ENCODE data around the gene BTD.
"Not testable (repeated sequence)": the region's sequence is repeated elsewhere in the genome, so short reads cannot be mapped to it uniquely, and the experiment has no call there.

BTD gene

DNA sequence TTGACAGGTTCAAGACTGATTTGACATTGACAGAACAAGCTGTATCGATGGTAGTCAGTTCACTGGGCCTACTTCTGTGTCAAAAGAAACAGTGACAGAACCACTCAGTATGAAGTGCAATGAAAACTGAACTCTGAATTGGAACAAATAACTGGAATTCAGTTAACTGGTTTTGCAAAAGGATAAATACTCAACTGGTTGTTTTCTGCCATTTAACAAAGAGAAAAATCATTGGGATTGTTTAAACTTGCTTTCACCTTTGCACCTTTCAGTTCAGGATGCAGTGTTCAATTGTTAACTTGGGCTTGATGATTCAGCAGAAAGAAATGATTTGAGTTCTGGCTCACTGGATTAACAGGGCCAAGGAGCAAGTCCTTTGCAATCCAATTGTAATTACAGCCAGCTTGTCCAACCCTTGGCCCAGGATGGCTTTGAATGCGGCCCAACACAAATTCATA is 4.9 kb downstream of the BTD start:
- no peak for DNase-seq

GRCh38 chr3:15610082-15610759 is 8.7 kb downstream of the BTD start:
- no peak for DNase-seq

GRCh38 chr3:15611018-15611417 is 9.5 kb downstream of the BTD start:
- DNase-seq = no peak

DNA sequence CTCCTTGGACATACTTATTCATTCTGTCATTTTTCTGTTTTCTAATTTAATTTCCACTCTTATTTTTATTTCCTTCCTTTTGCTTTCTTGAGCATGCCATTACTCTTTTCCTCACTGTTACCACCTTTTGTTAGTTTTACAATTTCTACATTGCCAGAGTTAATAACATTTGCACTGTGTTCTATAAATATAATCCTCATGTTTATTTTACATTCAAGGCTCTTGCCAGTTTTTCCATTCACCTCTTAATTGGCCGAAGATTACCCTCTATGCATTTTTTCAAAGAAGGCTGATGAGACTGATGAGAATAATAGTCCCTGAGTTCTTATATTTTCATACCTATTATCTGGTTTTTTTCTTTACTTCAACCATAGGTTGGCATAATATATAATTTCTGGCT is 10.5 kb downstream of the BTD start:
- DNase-seq = no peak

DNA sequence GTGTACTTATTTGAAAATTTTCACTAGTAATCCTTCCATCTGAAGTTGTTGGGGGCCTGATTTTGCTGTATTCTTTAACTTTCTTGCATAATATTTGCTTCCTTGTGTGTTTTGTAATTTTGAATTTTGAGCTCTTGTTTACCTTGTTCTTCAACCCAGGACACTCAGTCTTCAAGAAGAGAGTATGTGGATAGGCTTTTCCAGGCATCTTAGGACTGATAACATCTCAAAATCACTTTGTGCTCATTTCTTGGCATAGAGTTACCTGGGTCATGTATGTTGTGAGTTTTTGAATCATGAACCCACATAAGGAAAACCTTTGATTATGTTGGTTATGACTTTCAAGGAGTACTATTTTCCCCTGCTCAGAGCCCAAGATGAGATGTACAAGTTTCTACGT is 13.4 kb downstream of the BTD start:
- no peak for DNase-seq

- no peak for DNase-seq
Observed at GRCh38 chr3:15616053-15616452, 14.5 kb downstream of the BTD start.

- DNase-seq = not testable (repeated sequence)
Observed at GRCh38 chr3:15619659-15620464, 18.3 kb downstream of the BTD start.

GRCh38 chr3:15623535-15624440 is 22.2 kb downstream of the BTD start:
- DNase-seq = no peak

DNA sequence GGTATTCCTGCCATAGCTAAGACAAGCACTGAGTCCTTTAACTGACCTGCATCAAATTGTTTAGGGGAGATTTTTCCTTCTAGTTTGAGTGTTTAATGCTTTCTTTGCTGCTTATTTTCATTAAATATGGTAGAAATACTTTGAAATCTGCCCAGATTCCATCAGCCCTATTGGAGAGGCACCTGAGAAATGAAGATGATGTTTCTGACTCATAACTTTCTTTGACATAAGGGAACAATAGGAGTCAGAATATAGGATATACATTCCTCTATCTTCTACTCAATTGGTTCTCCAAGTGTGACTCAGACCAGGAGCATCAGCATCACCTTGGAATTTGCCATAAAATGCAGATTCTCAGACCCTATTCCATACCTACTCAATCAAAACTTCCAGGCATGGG is 27.4 kb downstream of the BTD start:
- no peak for DNase-seq

DNA sequence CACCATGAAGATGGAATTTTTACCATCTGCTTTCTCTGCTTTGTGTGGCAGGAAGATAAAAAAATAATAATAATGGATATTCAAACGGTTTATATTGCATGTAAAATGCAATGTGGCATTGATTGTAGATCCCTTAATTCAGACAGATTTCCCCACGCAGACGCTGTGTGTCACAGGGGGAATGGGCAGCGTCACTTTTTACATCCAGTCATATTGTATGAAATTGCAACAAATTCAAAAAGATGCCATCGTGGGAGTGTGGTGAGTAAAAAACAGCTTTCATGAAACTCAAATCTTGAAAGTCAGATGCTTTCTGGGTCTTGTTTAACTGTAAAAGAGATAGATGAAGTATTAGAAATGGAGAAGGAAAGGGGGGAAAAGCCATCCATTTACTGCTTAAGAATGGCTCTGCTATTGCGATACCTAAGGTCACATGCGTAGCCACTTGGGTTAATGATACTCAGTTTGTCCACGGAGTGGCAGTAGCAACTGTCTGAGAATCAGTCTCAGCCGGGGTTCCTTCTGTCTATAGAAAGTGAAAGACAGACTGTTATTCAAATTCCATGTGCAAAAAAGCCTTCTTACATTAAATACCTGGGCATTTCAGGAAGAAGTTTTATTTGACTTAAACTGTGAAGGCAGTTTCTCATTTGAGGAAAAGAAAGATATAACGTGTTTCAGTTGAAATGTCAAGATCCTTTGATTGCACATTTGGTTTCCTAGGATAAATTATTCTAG is 28.5 kb downstream of the BTD start:
- DNase-seq = peak in 3 of 4 experiments; percentile 10 to 32 (median 14)

DNA sequence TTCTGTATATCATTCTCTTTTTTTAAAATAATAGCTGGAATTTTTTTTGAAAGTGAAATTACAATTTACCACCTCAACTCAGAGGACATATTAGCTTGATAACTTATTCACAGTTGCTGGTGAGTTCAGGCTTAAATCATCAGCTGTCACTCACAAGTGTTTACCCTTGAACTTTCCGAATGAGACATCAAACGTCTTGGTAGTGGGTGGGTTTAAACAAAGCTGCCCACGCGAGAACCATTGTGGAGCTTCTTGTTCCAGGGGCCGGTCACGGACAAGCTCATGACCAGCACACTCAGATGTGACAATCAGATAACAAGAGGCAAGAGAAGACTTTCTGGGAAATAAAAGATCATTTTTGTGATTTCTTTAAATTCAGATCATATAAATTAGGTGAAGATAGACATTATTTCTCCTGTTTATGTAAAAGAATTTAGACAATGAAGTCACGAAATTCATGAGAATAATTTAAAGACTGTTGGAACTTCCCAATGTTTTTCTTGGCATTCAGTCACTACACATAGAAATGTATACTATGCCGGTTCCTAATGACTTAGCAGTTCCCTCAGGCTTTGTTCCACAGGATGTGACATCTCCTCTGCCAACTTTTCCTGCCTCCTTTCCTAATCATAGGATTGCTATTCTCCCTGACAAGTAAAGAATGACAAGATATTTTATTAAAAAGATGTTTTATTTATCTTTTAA is 29.3 kb downstream of the BTD start:
- no peak for DNase-seq

DNA sequence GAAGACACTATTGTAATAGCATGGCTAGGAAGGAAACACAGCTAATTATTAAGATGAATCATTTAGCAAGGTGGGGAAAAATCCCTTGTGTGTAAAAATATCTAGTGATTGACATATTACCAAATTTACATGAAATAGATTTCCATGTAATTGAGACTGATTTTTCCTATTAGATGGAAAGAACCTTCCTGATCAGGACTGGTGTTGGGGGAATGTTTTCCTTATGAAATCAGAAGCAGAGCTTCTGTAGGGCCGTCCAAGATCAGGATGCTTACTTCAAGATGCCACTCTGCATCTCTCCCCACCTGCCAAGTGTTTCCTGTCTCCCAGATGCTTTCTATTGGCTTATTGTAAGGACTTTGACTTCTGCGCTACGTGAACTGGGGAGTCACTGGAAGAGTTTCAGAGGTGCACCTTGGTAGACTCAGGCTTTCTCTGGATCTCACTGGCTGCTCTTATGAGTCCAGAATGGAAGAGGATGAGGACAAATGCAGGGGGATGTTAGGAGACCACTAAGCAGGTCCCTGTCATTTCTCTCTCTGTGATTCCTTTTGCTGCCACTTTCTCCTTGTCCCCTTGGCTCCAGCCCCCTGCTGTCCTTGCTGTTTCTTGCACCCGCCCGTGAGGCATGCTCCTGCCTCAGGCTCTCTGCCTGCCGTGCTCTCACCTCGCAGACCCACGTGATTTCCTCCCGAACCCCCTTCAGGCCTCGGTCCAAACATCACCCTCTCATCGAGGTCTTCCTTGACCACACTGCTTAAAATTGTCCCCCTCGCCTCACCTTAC is 30.1 kb downstream of the BTD start:
- DNase-seq = no peak

- no peak for DNase-seq
Observed at GRCh38 chr3:15632212-15632580, 30.7 kb downstream of the BTD start.

DNA sequence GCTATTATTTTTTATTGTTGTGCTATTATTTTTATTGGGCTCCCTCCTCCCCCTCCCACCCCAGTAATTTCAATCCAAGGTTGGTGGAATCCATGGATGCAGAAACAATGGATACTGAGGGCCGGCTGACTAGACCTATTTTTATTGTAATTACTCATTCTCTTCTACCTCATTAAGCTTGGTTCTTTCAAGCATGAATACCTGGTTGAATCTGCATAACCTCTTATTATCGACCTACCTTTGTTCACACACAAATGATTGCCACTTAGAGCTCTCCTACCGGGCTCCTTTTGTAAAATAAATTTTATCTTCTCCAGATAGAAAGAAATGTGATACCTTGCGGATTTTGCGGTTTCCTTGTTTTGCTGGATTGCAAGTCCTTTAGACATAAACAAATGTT is 31.6 kb downstream of the BTD start:
- DNase-seq = no peak

DNA sequence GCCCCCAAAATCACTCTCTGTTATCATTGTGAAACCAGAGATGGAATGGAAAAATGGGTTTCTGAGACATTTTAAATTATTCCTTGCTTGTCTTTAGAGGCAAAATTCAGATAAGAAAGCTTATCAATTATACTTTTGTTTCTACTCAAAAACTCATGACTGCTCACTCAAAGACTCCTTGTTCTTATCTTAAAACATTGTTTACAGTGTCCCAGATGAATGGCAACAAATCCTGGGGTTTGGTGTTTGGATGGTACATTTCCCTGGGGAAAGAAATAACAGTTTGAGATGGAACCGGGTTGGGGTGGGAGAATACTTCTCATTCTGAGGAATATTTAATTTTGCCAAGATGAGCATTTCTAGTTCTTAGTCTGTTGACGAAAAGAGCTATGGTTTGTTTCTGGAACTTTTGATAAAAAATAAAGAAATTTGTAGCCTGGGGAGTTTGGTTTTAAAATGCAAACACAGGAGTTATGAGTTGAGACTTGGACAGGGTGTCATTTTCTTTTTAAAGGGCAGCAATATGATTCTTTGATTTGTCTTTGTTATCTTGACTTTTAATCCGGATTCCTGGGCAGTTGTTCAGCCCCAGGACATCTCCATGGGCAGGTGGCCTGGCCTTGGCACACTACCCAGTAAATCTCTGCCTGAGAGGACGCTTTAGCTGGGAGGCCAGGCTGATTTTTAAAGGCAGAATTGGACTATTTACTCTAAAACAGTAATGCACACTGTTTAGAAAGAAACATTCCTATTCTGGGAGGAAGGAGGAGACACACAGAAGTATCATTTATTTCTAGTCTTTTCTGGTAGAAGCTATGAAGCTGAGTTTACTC is 32.4 kb downstream of the BTD start:
- DNase-seq = no peak

DNA sequence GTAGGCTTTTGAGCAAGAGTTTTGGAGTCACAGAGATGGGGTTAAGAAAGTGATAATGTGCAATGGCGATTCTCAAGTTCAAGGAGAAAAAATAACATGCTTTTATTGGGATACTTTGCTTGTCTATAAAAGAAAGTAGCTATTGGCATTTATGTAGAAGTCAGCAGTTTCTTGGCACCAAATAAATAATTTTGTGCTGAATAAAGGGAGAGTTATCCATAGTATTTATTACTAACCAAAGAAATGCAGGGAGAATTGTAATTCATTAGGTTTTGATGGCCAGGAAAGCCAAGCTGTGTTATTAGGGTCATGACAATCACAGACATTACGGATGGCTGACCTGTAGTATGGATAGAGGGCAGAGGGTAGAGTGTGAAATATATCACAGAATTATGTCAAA is 33.1 kb downstream of the BTD start:
- no peak for DNase-seq

GRCh38 chr3:15635121-15635661 is 33.6 kb downstream of the BTD start:
- no peak for DNase-seq

DNA sequence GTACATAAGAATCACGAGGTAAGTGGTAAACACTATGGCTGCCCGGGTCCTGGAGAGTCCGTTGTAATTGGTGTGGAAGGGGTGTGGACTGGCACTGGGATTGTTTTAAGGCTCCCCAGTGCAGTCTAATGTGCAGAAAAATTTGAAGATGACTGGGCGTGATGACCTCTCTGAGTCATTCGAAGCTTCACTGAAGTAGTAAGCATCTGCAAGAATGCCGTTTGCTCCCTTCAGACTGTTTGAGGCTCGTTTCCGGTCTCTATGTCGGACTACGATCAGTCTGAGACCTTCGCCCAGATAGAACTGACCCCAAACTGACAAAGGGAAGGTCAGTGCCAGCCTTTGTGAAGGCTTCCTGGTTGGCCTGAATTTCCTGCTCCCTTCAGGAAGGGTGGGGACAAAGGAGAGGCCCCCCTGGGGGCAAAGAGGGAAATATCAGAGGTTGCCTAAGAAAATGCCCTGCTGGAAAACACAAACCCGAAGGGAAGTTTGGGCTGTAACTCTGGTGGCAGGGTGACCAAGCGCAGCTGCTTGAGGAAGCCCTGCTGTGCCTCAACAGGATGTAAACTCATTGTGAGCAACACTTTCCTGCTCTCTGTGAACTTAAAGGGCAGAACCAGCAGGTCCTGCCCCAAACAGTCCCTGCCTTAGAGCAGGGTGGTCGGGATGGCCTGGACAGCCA is 34.6 kb downstream of the BTD start:
- no peak for DNase-seq

Measured in activated CD4-positive, CD25-positive, alpha-beta regulatory T cell (primary cell).